Fibroblast of mammary gland (primary cell): ENCODE measurements around the gene SPRR2A.
A peak's percentile ranks its signal among the peaks of the same experiment; 100 is the strongest.

Experiments
- DNase-seq: peaks from one replicate; pipeline ENCODE4 v3.0.0-alpha.2; 2010; ENCODE audit warnings: low read depth
- H3K4me3 ChIP-seq: 2 replicates; pipeline ENCODE4 v1.5.1; 2011; ENCODE audit warnings: low read depth, mild to moderate bottlenecking, low read length, moderate library complexity; ENCODE audit not compliant: control insufficient read depth
- TF ChIP-seq, protein P1 (sequence below): conservative IDR thresholded peaks from 2 replicates; pipeline ENCODE4 v1.5.1; 2011; ENCODE audit warnings: low read depth, low read length, inconsistent platforms; ENCODE audit not compliant: control insufficient read depth, insufficient read depth

SPRR2A gene

DNA sequence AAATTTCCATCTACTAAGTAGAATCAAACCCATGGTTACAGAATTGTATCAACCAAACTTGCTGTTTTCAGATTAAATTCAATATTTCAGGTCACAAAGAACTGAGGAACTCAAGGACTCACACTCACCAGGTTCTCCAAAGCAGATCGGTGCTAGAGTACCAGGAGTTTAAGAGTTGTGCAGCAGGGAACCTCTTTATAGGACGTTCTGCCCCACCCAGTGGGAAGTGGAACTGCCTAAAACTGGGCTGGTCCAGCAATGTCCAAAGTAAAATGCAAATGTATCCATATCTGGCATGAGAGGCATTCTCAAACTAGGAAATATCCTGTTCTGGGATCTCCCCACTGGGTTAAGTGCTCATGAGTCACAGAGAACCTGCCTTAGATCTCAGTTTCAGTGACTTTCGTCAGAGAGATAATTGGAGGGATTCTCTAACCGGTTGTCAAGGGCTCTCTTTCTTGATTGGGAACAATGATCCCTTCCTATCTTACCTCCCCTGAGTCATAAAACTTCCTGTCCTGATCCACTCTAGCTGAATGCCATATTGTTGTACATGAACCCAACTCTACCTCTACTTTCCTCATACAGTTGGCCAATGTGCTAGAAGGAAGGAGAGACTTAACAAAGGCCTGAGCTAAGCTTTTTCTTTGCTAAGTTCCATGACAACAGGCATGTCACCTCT lies 16.2 kb downstream of the SPRR2A start, which contains the start of gene SPRR2D:
TSS of gene SPRR2D (minus strand) at position 171 of the 682 bp plus-strand sequence. CDS start 774 bp downstream, outside the sequence.
- TF ChIP-seq, protein P1, sequence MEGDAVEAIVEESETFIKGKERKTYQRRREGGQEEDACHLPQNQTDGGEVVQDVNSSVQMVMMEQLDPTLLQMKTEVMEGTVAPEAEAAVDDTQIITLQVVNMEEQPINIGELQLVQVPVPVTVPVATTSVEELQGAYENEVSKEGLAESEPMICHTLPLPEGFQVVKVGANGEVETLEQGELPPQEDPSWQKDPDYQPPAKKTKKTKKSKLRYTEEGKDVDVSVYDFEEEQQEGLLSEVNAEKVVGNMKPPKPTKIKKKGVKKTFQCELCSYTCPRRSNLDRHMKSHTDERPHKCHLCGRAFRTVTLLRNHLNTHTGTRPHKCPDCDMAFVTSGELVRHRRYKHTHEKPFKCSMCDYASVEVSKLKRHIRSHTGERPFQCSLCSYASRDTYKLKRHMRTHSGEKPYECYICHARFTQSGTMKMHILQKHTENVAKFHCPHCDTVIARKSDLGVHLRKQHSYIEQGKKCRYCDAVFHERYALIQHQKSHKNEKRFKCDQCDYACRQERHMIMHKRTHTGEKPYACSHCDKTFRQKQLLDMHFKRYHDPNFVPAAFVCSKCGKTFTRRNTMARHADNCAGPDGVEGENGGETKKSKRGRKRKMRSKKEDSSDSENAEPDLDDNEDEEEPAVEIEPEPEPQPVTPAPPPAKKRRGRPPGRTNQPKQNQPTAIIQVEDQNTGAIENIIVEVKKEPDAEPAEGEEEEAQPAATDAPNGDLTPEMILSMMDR, result no peak
- H3K4me3 ChIP-seq, result no peak within 1 kb of the TSS
- no peak for DNase-seq

DNA sequence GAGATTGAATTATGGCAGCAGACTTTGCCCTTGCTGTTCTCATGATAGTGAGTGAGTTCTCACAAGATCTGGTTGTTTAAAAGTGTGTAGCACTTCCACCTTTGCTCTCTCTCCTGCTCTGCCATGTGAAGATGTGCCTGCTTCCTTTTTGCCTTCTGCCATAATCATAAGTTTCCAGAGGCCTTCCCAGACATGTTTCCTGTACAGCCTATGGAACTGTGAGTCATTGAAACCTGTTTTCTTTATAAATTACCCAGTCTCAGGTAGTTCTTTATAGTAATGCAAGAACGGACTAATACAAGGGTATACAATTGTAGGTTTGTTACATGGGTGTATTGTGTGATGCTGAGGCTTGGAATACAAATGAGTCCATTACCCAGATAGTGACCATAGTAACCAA lies 22.1 kb downstream of the SPRR2A start:
- no peak for DNase-seq
- TF ChIP-seq, protein P1, result no peak
- H3K4me3 ChIP-seq, result no peak overlapping the region

- H3K4me3 ChIP-seq, result no peak overlapping the region
- TF ChIP-seq, protein P1, result peak; percentile 22
- DNase-seq, result peak; percentile 66
These were observed 24.5 kb downstream of the SPRR2A start for GRCh38 chr1:153032677-153033308.

- no peak overlapping the region for H3K4me3 ChIP-seq
- no peak for DNase-seq
- TF ChIP-seq, protein P1, result no peak
These were observed 25.2 kb downstream of the SPRR2A start for GRCh38 chr1:153032073-153032472.

DNA sequence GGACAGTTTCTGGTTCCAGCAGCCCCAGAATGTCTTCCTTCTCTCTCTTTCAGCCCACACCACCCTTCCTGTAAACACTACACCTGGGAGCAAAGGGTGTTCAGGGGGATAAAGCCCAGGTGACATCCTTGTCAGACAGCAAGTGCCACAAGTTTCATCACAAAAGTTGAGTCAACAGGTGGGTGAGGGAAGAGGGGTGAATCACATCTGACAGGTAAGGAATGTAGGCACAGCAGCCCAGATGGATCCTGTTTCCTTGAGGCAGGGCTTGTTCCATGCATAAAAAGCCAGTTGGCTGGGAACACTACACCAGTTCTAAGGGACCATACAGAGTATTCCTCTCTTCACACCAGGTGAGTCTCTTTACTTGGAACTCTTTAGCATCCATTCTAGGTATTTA lies 26.4 kb downstream of the SPRR2A start, which contains the start of gene SPRR1B:
TSS of gene SPRR1B (plus strand) at position 309 of the 400 bp plus-strand sequence. CDS start 1,143 bp downstream, outside the sequence.
- H3K4me3 ChIP-seq, result no peak within 1 kb of the TSS
- TF ChIP-seq, protein P1, result no peak
- no peak for DNase-seq

DNA sequence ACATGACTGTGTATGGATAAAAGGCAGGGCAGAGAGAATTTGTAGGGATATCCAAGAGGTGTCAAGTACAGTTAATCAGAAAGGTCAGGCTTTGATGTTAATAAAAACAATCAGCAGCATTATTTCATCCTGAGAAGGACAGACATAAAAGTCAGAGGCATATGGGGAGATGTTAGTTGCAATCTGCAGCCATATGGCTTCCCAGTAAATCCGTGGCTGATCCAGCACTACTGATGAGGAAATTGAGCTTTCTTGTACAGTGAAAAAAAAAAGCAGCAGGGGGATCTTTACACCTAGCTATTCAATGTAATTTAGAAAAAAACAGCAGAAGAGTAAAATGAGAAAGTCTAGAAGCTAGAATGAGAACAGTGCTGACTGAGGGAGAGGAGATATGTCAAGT lies 28.5 kb downstream of the SPRR2A start:
- H3K4me3 ChIP-seq, result no peak overlapping the region
- no peak for DNase-seq
- TF ChIP-seq, protein P1, result no peak

DNA sequence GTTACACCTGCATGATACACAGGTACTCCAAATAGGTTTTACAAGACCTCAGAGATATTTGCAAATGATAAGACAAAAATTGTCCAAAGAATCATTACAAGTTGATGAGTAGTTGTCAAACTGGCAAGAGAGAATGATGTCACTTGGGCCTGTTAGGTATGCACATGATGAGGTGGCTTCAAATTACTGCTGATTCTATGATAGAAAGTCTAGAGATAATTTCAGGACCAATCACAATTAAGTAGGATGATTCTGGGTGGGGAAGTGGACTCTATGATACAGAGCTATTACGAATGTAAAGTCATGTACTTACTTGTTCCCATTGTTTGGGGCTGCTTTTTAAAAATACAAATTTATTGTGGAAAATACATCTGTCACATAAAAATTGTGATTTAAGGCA lies 31.5 kb downstream of the SPRR2A start:
- TF ChIP-seq, protein P1, result no peak
- no peak for DNase-seq
- no peak overlapping the region for H3K4me3 ChIP-seq
